Anterior cingulate cortex (tissue), 58 donors: ENCODE data around the gene AQP2.

Experiments
- DNase-seq, 58 donors: peaks; one replicate each; lab custom pipeline; 2025; lab: John Stamatoyannopoulos, UW

The AQP2 gene

GRCh38 chr12:49939307-49939706 is 11.2 kb upstream of the AQP2 start:
- no peak for DNase-seq

GRCh38 chr12:49939707-49940106 is 10.8 kb upstream of the AQP2 start:
- DNase-seq, result no peak

GRCh38 chr12:49941556-49942511 is 8.7 kb upstream of the AQP2 start:
- DNase-seq, result no peak

GRCh38 chr12:49942512-49942893 is 8.0 kb upstream of the AQP2 start:
- no peak for DNase-seq

GRCh38 chr12:49942921-49943624 is 7.5 kb upstream of the AQP2 start:
- DNase-seq, result no peak

GRCh38 chr12:49943625-49943960 is 6.9 kb upstream of the AQP2 start:
- DNase-seq, result no peak

GRCh38 chr12:49944046-49944445 is 6.5 kb upstream of the AQP2 start:
- no peak for DNase-seq

- DNase-seq, result no peak
These were observed 5.8 kb upstream of the AQP2 start for GRCh38 chr12:49944718-49945117.

GRCh38 chr12:49945394-49946080 is 5.0 kb upstream of the AQP2 start:
- DNase-seq, result peak in 55 of 58 donors; percentile 9 to 85 (median 54)

- DNase-seq, result no peak
These were observed 4.5 kb upstream of the AQP2 start for GRCh38 chr12:49946086-49946485.

GRCh38 chr12:49946497-49946896 is 4.0 kb upstream of the AQP2 start:
- no peak for DNase-seq

- no peak for DNase-seq
These were observed 2.8 kb upstream of the AQP2 start for GRCh38 chr12:49947593-49948226.

GRCh38 chr12:49948866-49949845 is 1.4 kb upstream of the AQP2 start:
- DNase-seq, result no peak

GRCh38 chr12:49949866-49950265 is 671 bp upstream of the AQP2 start:
- DNase-seq, result no peak

- DNase-seq, result no peak
These were observed 1.1 kb downstream of the AQP2 start for GRCh38 chr12:49951411-49952240.

- DNase-seq, result no peak
These were observed 2.0 kb downstream of the AQP2 start for GRCh38 chr12:49952391-49953055.

- no peak for DNase-seq
These were observed 2.6 kb downstream of the AQP2 start for GRCh38 chr12:49953151-49953550.
